GM20000 (cell line): ENCODE measurements around the gene TMEM208.
A peak's percentile ranks its signal among the peaks of the same experiment; 100 is the strongest.

Experiments
- DNase-seq: peaks from one replicate; pipeline ENCODE4 v3.0.0; 2012; ENCODE audit warnings: low spot score
- TF ChIP-seq, protein P1 (sequence below): IDR thresholded peaks from 2 replicates; pipeline ENCODE4 v1.5.1; 2012; ENCODE audit warnings: mild to moderate bottlenecking, control low read depth; ENCODE audit errors: extremely low read depth, missing control alignments

Gene TMEM208

DNA sequence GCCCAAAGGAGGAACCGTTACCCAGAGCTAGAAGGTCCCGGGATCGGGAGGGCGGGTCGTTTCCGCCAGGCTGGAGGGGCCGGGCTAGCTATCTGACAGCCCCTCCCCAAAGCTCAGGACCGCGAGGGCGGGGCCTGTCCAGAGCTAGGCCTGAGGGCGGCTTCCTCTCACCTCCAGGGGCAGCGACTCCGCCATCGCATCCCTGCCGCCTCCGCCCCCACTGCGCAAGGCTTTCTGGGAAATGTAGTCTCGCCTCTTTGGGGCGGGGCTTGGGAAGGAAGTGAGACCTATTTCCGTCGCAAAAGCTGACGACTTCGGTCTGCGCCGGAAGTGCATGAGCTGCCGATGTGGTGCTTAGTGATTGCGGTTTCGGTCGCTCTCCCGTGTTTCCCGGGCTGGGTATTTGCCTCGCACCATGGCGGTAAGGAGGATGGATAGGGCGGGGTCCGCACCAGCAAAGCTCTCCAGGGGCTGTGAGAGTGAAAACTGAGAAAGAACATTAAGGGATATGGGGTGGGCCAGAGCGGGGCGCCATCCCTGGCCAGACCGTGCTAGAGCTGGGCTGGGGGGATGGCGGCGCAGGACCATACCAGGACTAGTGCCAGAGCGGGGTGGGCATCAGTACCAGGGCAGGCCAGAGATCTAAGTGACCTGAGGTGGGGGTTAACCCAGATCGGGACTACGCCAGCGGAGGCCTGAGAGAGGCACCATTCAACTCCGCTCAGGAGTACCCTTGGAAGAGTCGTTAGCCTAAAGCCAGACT is at the start of gene TMEM208:
TSS of gene TMEM208 (plus strand) at position 327 of the 763 bp plus-strand sequence. CDS start at position 416, 89 bp downstream.
- TF ChIP-seq, protein P1, sequence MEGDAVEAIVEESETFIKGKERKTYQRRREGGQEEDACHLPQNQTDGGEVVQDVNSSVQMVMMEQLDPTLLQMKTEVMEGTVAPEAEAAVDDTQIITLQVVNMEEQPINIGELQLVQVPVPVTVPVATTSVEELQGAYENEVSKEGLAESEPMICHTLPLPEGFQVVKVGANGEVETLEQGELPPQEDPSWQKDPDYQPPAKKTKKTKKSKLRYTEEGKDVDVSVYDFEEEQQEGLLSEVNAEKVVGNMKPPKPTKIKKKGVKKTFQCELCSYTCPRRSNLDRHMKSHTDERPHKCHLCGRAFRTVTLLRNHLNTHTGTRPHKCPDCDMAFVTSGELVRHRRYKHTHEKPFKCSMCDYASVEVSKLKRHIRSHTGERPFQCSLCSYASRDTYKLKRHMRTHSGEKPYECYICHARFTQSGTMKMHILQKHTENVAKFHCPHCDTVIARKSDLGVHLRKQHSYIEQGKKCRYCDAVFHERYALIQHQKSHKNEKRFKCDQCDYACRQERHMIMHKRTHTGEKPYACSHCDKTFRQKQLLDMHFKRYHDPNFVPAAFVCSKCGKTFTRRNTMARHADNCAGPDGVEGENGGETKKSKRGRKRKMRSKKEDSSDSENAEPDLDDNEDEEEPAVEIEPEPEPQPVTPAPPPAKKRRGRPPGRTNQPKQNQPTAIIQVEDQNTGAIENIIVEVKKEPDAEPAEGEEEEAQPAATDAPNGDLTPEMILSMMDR, result no peak

GRCh38 chr16:67177743-67178699 is 48.9 kb upstream of the TMEM208 start:
- peak; percentile 71 for DNase-seq
- TF ChIP-seq, protein P1, result no peak

More for the DNA sequence above, at the start of gene TMEM208:
- peak; percentile 98 for DNase-seq

- TF ChIP-seq, protein P1, result no peak
- no peak for DNase-seq
Observed at GRCh38 chr16:67179421-67180080, 47.4 kb upstream of the TMEM208 start.

GRCh38 chr16:67180166-67180565 is 46.8 kb upstream of the TMEM208 start:
- DNase-seq, result no peak

DNA sequence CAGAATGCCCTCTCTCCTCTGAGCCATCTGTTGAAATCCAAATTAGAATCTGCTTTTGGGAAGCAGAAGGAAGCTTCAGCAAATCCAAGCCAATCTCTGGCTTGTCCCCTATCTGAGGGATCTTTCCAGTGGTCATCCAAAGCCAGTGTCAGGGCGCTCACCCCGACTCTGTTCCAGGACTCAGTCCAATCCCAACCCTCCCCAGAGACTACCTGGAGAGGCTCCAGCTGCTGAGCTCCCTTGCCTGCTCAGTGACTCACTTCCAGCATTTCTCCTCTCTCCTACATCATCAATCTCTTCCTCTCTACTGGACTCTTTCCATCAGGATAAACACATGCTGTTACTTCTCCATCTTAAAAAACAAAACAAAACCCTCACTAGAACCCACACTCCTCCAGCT is 45.6 kb upstream of the TMEM208 start:
- DNase-seq, result no peak
- TF ChIP-seq, protein P1, result no peak

More at GRCh38 chr16:67180166-67180565, 46.8 kb upstream of the TMEM208 start:
- TF ChIP-seq, protein P1, result no peak

DNA sequence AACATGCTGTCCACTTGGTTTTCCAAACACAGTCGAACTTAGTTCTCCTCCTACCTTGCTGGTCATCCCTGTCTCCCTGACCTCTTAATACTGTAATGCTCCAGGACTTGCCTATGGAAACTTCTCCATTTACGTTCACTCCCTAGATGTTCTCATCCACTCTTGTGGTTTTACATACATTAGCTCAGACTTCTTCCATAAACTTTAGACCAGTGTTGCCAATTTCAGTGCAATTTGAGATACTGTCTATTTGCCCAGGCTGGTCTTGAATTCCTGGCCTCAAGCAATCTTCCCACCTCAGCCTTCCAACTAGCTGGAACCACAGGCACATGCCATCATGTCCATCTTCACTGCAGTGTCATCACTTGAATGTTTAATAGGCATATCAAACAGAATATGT is 44.6 kb upstream of the TMEM208 start:
- no peak for DNase-seq

More for the DNA sequence above, 44.6 kb upstream of the TMEM208 start:
- TF ChIP-seq, protein P1, result no peak
